Fibroblast of lung (primary cell): ENCODE data around the gene WWTR1.

Experiments used
- EZH2 ChIP-seq: IDR thresholded peaks from 2 replicates; pipeline ENCODE4 v1.5.1; 2012; ENCODE audit warnings: low read length, control low read depth, mild to moderate bottlenecking; ENCODE audit errors: missing control alignments
- TF ChIP-seq, protein P1 (sequence below), 2 donors: IDR thresholded peaks in 1 of 2; conservative IDR thresholded peaks in 1 of 2; 1 replicate in 1 of 2; 2 replicates in 1 of 2; pipeline ENCODE4 v1.5.1; 2011 to 2012; ENCODE audit warnings: low read length in 2 of 2, control low read depth in 1 of 2, inconsistent platforms in 1 of 2, low read depth in 1 of 2, mild to moderate bottlenecking in 1 of 2

DNA sequence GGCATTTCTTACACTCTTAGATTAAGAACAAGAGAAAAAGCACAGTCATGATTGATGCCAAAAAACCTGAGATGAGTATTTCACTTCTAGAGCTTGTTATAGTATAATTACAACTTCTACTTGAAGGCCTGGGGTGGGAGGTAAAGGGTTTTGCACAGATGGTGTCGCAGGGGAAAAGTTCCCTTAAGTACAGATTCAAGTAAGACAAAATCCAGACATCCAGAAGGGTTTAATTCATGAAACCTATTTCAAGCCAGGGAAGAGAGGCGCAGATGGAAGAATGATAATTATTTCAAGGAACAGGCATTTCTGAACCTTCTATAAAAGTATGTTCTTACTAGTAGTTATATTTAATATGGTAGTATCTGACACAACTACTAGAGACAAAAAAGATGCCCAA lies 112.8 kb downstream of the WWTR1 start:
- TF ChIP-seq, protein P1, sequence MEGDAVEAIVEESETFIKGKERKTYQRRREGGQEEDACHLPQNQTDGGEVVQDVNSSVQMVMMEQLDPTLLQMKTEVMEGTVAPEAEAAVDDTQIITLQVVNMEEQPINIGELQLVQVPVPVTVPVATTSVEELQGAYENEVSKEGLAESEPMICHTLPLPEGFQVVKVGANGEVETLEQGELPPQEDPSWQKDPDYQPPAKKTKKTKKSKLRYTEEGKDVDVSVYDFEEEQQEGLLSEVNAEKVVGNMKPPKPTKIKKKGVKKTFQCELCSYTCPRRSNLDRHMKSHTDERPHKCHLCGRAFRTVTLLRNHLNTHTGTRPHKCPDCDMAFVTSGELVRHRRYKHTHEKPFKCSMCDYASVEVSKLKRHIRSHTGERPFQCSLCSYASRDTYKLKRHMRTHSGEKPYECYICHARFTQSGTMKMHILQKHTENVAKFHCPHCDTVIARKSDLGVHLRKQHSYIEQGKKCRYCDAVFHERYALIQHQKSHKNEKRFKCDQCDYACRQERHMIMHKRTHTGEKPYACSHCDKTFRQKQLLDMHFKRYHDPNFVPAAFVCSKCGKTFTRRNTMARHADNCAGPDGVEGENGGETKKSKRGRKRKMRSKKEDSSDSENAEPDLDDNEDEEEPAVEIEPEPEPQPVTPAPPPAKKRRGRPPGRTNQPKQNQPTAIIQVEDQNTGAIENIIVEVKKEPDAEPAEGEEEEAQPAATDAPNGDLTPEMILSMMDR (conservative IDR thresholded peaks at IDR 0.05 in 1 of 2, IDR thresholded peaks at IDR 0.05 in 1 of 2; ENCODE audit: low read depth in 1 of 2, low read length in 2 of 2) = no peak
- no peak for TF ChIP-seq EZH2
